OCI-LY1 (cell line): ENCODE measurements around the gene NELFCD.

ENCODE experiments used
- H2AFZ ChIP-seq: fragments of 200-600 bp; sonication (generic), shearing (Covaris generic); 2 replicates; pipeline ENCODE4 v1.6.0; 2014; ENCODE audit warnings: antibody characterized with exemption, mild to moderate bottlenecking, low read length
- H3F3A ChIP-seq: fragments of 200-600 bp; sonication (generic), shearing (Covaris generic); 2 replicates; pipeline ENCODE4 v1.6.0; 2014; ENCODE audit warnings: mild to moderate bottlenecking, antibody characterized with exemption, low read length, moderate library complexity; ENCODE audit not compliant: insufficient read depth
- H3K27ac ChIP-seq: fragments of 200-600 bp; sonication (generic); 2 replicates; pipeline ENCODE4 v1.5.1; 2014; ENCODE audit warnings: low read length, mixed run types, mild to moderate bottlenecking, low read depth; ENCODE audit not compliant: poor library complexity, severe bottlenecking
- H3K27me3 ChIP-seq: fragments of 200-600 bp; sonication (generic); 2 replicates; pipeline ENCODE4 v1.6.0; 2014; ENCODE audit warnings: antibody characterized with exemption, mild to moderate bottlenecking, low read length, moderate library complexity; ENCODE audit not compliant: insufficient read depth
- H3K36me3 ChIP-seq: fragments of 200-600 bp; sonication (generic); 2 replicates; pipeline ENCODE4 v1.6.1; 2014; ENCODE audit warnings: mild to moderate bottlenecking, antibody characterized with exemption, low read length, moderate library complexity, mixed read lengths; ENCODE audit not compliant: insufficient read depth
- H3K4me1 ChIP-seq: fragments of 200-600 bp; sonication (generic); 2 replicates; pipeline ENCODE4 v1.5.1; 2014; ENCODE audit warnings: mild to moderate bottlenecking, low read length, moderate library complexity; ENCODE audit not compliant: insufficient read depth, severe bottlenecking
- H3K4me2 ChIP-seq: fragments of 200-600 bp; sonication (generic), shearing (Covaris generic); 2 replicates; pipeline ENCODE4 v1.6.1; 2014; ENCODE audit warnings: low read length
- H3K4me3 ChIP-seq: fragments of 200-600 bp; sonication (generic); 2 replicates; pipeline ENCODE4 v1.5.1; 2014; ENCODE audit warnings: low read length, low read depth, mild to moderate bottlenecking, mixed read lengths; ENCODE audit not compliant: poor library complexity, severe bottlenecking
- H3K79me2 ChIP-seq: fragments of 200-600 bp; shearing (Covaris generic); 2 replicates; pipeline ENCODE4 v1.6.1; 2016; ENCODE audit warnings: mixed run types, low read length, mixed read lengths; ENCODE audit not compliant: insufficient read depth
- H3K9ac ChIP-seq: fragments of 200-600 bp; sonication (generic), shearing (Covaris generic); 2 replicates; pipeline ENCODE4 v1.6.1; 2014; ENCODE audit warnings: mild to moderate bottlenecking, low read length, mixed read lengths
- H3K9me2 ChIP-seq: fragments of 200-600 bp; sonication (generic), shearing (Covaris generic); 2 replicates; pipeline ENCODE4 v1.6.1; 2014; ENCODE audit warnings: low read depth, mild to moderate bottlenecking, low read length, mixed read lengths
- H3K9me3 ChIP-seq: fragments of 200-600 bp; shearing (Covaris generic); 2 replicates; pipeline ENCODE4 v1.6.1; 2014; ENCODE audit warnings: low read length, mixed read lengths
- H4K20me1 ChIP-seq: fragments of 200-600 bp; sonication (generic), shearing (Covaris generic); 2 replicates; pipeline ENCODE4 v1.6.0; 2016; ENCODE audit warnings: mild to moderate bottlenecking, low read length; ENCODE audit not compliant: insufficient read depth
- CTCF ChIP-seq: fragments of 200-600 bp; sonication (generic), shearing (Covaris generic); IDR thresholded peaks from 2 replicates; pipeline ENCODE4 v1.5.1; 2017; ENCODE audit warnings: mild to moderate bottlenecking, antibody characterized with exemption, low read length, moderate library complexity, mixed read lengths
- EZH2 ChIP-seq: fragments of 200-600 bp; sonication (generic), shearing (Covaris generic); IDR thresholded peaks from 2 replicates; pipeline ENCODE4 v1.8.0; 2017; ENCODE audit warnings: borderline replicate concordance, mixed run types, mild to moderate bottlenecking, antibody characterized with exemption, low read length, moderate library complexity, mixed read lengths

The NELFCD gene

GRCh38 chr20:58938541-58938940 lies 42.5 kb upstream of the NELFCD start:
- Histone ChIP-seq H3K4me1 (no peaks in the 10 kb centered on the region), H3K9me2 (no peaks in the 10 kb centered on the region), H3K36me3 (no peaks in the 10 kb centered on the region), H2AFZ (no peak overlapping the region), H3K4me3 (no peak overlapping the region), H3K4me2 (no peak overlapping the region), H3K9me3 (0 out of 2 replicates have a peak, but pooled peaks cover 3% of the 10 kb centered on the region), H3K9ac (no peak overlapping the region), H3K27ac (no peak overlapping the region), H3F3A (no peaks in the 10 kb centered on the region), H4K20me1 (no peaks in the 10 kb centered on the region), H3K27me3 (no peaks in the 10 kb centered on the region), H3K79me2 (no peaks in the 10 kb centered on the region)
- TF ChIP-seq CTCF (no peak), EZH2 (no peak)

GRCh38 chr20:58941471-58941870 lies 39.6 kb upstream of the NELFCD start:
- Histone ChIP-seq H3K4me1 (no peaks in the 10 kb centered on the region), H3F3A (no peaks in the 10 kb centered on the region), H3K27ac (no peak overlapping the region), H3K27me3 (no peaks in the 10 kb centered on the region), H4K20me1 (no peaks in the 10 kb centered on the region), H2AFZ (no peak overlapping the region), H3K9me3 (0 out of 2 replicates have a peak, but pooled peaks cover 3% of the 10 kb centered on the region), H3K4me2 (no peak overlapping the region), H3K4me3 (no peak overlapping the region), H3K9me2 (no peaks in the 10 kb centered on the region), H3K9ac (no peak overlapping the region), H3K36me3 (no peaks in the 10 kb centered on the region), H3K79me2 (no peaks in the 10 kb centered on the region)
- TF ChIP-seq EZH2 (no peak), CTCF (no peak)

GRCh38 chr20:58942549-58942948 lies 38.5 kb upstream of the NELFCD start:
- Histone ChIP-seq H3K9me2 (no peaks in the 10 kb centered on the region), H3K36me3 (no peaks in the 10 kb centered on the region), H2AFZ (no peak overlapping the region), H3K9me3 (no peaks in the 10 kb centered on the region), H3F3A (no peaks in the 10 kb centered on the region), H3K79me2 (no peaks in the 10 kb centered on the region), H3K4me2 (no peak overlapping the region), H3K4me1 (no peaks in the 10 kb centered on the region), H3K4me3 (no peak overlapping the region), H3K27ac (no peak overlapping the region), H3K9ac (no peak overlapping the region), H4K20me1 (no peaks in the 10 kb centered on the region), H3K27me3 (no peaks in the 10 kb centered on the region)
- TF ChIP-seq EZH2, result no peak
- no peak for TF ChIP-seq CTCF
